AG08396 (cell line): ENCODE results near the gene GPR33.
"Not testable (repeated sequence)": the region's sequence is repeated elsewhere in the genome, so short reads cannot be mapped to it uniquely, and the experiment has no call there.

ENCODE experiments used
- DNase-seq: peaks from one replicate; pipeline ENCODE4 v3.0.0; 2012; ENCODE audit warnings: low spot score, mixed read lengths

Gene GPR33

DNA sequence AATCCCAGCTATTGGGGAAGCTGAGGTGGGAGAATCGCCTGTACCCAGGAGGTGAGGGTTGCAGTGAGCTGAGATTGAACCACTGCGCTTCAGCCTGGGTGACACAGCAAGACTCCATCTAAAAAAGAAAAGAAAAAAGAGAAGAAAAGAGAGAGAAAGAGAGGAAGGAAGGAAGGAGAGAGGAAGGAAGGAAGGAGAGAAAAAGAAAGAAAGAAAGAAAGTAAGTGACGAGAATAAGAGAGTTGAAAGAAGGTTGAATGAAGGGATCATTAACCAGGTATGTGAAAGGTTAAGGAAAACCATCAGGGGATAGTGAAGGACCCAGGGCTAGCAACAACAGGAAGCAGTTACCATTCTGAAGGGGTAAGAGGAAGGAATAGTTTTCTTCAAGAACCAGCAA, 26.3 kb downstream of the GPR33 start:
- DNase-seq, result no peak

- DNase-seq, result no peak
Measured at GRCh38 chr14:31457665-31458659, 29.9 kb downstream of the GPR33 start.

DNA sequence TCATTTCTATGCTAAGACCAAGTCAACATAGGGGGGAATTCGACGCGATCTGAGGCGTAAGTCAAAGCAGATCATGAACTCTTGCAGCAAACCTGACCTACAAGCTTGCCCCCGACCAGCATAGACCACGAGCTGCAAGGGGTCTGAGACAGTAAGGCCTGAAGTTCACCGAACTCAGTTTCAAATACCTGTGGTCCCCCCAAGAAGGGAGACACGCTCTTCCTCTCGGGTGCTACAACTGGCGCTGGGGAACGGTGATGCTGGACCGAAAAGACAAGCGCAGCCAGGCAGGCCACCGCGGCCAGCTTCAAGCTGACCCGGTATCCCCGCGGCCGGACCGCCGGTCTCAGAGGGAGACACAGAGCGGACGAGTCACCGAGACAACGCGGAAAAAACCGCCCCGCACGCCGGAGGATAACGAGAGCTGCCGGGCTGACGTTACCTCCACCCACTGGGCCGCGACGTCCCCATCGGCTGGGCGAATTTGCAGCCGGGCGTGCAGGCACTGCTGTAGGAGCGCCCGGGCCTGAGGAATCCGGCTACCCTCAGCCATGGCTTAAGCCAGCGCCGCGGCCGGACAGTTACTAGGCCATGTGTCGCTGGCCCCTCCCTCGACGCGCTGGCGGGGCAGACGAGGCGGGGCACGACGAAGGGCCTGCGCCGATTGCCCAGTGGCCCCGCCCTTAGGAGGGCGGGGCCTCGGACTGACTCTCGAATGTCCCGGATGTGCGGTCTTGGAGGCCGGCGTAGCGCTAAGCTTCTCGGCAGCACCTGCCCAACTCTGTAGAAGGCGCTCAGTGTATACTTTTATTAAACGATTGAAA, 30.8 kb downstream of the GPR33 start, which contains the start of gene DTD2:
Gene DTD2, minus strand, starts transcription at position 666 of the 824 bp plus-strand sequence. Its CDS starts 113 bp downstream, at position 553.
- DNase-seq, result peak; percentile 97

DNA sequence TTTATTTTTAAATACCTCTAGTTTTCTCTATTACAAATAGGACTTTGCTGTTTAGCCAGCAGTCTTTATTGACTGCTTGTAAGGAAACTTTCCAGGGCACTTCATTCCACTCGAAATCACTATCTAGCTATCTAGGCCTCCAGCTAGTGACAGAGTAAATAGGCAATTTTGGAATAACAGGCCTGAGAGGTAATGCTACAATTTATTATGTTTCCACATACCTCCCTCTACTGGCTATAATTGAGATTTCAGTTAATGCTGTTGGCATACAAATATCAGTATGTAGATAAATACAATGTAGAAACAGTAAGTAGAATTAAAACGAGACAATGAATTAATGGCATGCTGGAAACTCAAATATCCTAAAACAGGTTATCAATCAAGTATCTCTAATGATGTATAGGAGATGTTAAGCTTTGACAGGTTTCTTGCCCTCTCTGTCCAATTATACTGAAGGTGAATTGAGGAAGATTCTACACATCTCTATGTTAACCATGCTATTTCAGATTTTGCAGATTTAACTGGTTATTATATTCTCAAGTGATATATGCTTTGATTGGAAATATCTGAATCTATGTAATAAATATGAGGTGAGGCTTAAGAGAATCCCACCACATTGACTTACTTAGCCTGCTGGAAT, 37.7 kb downstream of the GPR33 start:
- DNase-seq, result peak; percentile 49

DNA sequence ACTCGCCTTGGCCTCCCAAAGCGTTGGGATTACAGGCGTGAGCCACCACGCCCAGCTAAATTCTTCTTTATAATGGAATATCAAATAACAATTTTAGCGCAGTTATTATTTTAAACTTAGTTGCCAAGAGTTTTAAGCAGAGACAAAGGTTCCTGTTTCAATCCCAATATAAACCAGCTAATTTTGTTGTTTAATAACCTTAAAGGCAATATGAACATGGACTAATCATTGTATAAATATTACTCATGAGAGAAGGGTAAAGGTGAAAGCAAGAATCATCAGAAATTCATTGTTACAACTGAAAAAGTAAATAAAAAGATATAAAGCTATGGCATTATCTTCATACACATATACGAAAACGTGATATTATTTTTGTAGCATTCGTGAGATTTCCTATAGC, 38.7 kb downstream of the GPR33 start:
- no peak for DNase-seq

DNA sequence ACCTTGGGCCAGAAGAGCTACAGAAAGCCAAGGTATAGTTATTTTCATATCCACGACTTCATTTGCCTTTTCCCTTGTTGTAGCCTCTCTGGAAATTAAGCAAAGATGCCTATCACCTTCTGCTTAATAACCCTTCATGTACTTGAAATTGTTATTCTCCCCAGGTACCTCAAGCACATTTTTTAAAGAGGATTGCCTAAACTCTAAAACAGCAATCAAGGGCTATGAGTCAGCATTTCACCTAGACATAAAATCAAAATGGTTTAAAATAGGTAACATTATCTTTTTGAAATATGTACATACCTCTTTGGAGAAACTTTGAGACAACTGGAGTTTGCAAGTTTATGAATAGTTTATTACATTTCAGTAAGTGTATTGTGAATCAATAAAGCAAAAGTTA, 42.1 kb downstream of the GPR33 start:
- DNase-seq, result no peak

DNA sequence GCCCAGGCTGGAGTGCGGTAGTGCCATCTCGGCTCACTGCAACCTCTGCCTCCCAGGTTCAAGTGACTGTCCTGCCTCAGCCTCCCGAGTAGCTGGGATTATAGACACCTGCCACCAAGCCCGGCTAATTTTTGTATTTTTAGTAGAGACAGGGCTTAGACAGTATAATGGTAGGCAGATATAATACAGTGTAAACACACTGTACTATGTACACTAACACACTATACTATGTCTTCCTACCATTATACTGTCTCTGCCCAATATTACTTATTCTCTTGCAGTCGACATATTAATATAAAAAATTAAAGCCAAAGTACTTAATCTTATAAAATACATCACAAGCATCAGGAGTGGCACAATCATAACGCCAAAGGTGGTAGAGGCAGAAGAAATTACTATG, 45.6 kb downstream of the GPR33 start:
- no peak for DNase-seq

DNA sequence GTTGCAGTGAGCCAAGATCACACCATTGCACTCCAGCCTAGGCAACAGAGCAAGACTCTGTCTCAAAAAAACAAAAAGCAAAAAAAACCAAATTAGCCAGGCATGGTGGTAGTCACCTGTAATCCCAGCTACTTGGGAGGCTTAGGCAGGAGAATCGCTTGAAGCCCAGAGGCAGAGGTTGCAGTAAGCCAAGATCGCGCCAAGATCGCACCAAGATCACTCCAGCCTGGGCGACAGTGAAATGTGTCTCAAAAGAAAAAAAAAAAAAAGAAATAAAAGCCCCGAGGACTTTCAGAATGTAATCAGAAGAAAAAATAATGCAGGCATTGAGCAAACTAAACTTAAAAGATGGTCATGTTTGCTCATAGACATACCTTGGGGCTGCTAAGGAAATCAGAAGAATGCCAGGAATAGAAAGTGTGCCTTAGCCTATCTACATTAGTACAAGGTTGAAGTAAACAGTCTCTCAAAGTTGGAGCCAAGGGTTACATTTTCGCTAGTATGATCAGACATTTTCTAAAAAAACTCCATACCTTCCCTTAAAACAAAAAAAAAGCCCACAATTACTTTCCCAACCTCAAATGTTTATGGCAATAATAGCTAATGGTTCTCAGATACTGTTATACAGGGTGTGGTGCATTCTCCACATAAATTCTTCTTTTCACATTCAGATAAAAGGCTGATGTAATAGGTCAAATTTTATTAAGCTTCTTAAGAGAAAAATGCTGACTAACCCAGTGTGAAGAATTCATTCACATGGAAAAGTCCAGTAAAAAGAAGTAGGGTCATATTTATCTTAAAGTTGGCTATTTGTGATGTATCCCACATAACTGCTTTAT, 46.3 kb downstream of the GPR33 start:
- DNase-seq, result peak; percentile 29

GRCh38 chr14:31440280-31440679, 47.6 kb downstream of the GPR33 start:
- DNase-seq, result no peak

- no peak for DNase-seq
Measured at GRCh38 chr14:31439561-31439960, 48.3 kb downstream of the GPR33 start.

DNA sequence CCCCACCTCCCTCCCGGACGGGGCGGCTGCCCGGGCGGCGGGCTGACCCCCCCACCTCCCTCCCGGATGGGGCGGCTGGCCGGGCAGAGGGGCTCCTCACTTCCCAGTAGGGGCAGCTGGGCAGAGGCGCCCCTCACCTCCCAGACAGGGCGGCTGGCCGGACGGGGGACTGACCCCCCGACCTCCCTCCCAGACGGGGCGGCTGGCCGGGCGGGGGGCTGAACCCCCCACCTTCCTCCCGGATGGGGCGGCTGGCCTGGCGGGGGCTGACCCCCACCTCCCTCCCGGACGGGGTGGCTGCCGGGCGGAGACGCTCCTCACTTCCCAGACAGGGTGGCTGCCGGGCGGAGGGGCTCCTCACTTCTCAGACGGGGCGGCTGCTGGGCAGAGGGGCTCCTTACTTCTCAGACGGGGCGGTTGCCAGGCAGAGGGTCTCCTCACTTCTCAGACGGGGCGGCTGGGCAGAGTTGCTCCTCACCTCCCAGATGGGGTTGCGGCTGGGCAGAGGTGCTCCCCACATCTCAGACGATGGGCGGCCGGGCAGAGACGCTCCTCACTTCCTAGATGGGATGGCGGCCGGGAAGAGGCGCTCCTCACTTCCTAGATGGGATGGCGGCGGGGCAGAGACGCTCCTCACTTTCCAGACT, 50.7 kb downstream of the GPR33 start:
- not testable (repeated sequence) for DNase-seq

- DNase-seq, result peak; percentile 25
Measured at GRCh38 chr14:31435276-31435675, 52.6 kb downstream of the GPR33 start.
